Transverse colon (tissue), 4 donors: Measurements from ENCODE around the gene RPIA. TPM values are rescaled to one million over a fixed set of nuclear protein-coding genes. Genes with fewer than 3 reads are reported as not detected.

Source experiments
- DNase-seq: peaks from one replicate; pipeline ENCODE4 v3.0.0-alpha.2; 2019
- H3K27ac ChIP-seq, 4 donors: fragments of 200-600 bp; sonication (generic); 2 replicates each; pipeline ENCODE4 v1.5.1; 2016 to 2018; ENCODE audit warnings: inconsistent platforms in 4 of 4
- H3K27me3 ChIP-seq: fragments of 200-600 bp; sonication (generic); 2 replicates; pipeline ENCODE4 v1.5.1; 2017; ENCODE audit warnings: inconsistent platforms
- H3K36me3 ChIP-seq, 4 donors: fragments of 200-600 bp; sonication (generic); 2 replicates each; pipeline ENCODE4 v1.5.1; 2017 to 2019; ENCODE audit warnings: inconsistent platforms in 4 of 4
- H3K4me1 ChIP-seq, 4 donors: fragments of 200-600 bp; sonication (generic); 2 replicates each; pipeline ENCODE4 v1.5.1; 2017 to 2020; ENCODE audit warnings: inconsistent platforms in 4 of 4
- H3K4me3 ChIP-seq, 4 donors: fragments of 200-600 bp; sonication (generic); 1 replicate in 1 of 4; 2 replicates in 3 of 4; pipeline versions ENCODE4 v1.5.1 to v1.6.1; 2017 to 2019; ENCODE audit warnings: inconsistent platforms in 4 of 4
- H3K9me3 ChIP-seq, 2 donors: fragments of 200-600 bp; sonication (generic); 2 replicates each; pipeline ENCODE4 v1.5.1; 2017 to 2019; ENCODE audit warnings: inconsistent platforms in 2 of 2
- EP300 ChIP-seq: sonication (generic); formaldehyde crosslinking; IDR thresholded peaks from one replicate; pipeline ENCODE4 v1.6.1; 2017; ENCODE audit warnings: antibody characterized with exemption, low read depth
- POLR2A ChIP-seq: fragments of 450-650 bp; IDR thresholded peaks from one replicate; pipeline ENCODE4 v1.6.1; 2016; ENCODE audit warnings: antibody characterized with exemption, mild to moderate bottlenecking, moderate library complexity
- POLR2AphosphoS5 ChIP-seq, 3 donors: sonication (generic); formaldehyde crosslinking; IDR thresholded peaks; one replicate each; pipeline ENCODE4 v1.6.1; 2016; ENCODE audit warnings: antibody characterized with exemption in 3 of 3
- WGBS, 2 donors: methylation state at CpG; one replicate each; pipeline ENCODE4 v1.1.5; 2018; ENCODE audit warnings: low coverage in 1 of 2; 5-methylcytosine and 5-hydroxymethylcytosine counted together
- in situ Hi-C, 4 donors: fragments of 200-750 bp; cut with MboI; loops; one replicate each; pipeline versions ENCODE4 v1.15.0 to v1.15.1; 2017; ENCODE audit warnings: low sequenced_read_pairs in 3 of 4, low pct_ligation_motif_present in 1 of 4, low pct_unique_long_range_greater_than_20kb in 1 of 4
- intact Hi-C: fragments of 100-400 bp; cut with DNase I; formaldehyde crosslinking; loops from one replicate; pipeline ENCODE4 v1.15.1; 2023; ENCODE audit warnings: low total_unique reads
- total RNA-seq, 4 donors: library from RNA; depleted of rRNA; stranded (reverse); fragments of >200 nt; gene quantifications; one replicate each; pipeline ENCODE4 v1.1.0, GENCODE V29; 2016
- TF ChIP-seq, protein P1 (sequence below), 5 experiments: fragments of 200-600 bp in 3 of 5; fragments of 450-650 bp in 2 of 5; sonication (generic) in 3 of 5; IDR thresholded peaks; 1 replicate in 2 of 5; 2 replicates in 3 of 5; pipeline ENCODE4 v1.5.1; 2016 to 2017; ENCODE audit warnings: antibody characterized with exemption in 5 of 5, inconsistent platforms in 3 of 5, mild to moderate bottlenecking in 2 of 5, moderate library complexity in 1 of 5

Gene RPIA
- total RNA-seq, 4 donors from 2014 or later: 2.2 to 20.8 (median 9.7) TPM

DNA sequence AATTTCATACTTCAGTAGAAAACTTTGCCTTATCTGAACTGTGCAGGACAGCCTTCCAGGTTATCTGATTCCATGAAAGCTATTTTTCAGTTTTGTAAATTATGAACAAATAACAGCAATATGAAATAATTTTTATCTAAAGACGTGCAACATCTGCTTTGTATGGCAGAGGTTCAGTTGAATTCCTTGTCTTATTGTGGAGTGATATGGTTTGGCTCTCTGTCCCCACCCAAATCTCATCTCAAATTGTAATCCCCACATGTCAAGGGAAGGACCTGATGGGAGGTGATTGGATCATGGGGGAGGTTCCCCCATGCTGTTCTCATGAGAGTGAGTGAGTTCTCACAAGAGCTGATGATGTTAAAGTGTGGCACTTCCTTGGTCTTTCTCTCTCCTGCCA lies 18.1 kb upstream of the RPIA start:
- TF ChIP-seq POLR2A: no peak
- TF ChIP-seq, protein P1, sequence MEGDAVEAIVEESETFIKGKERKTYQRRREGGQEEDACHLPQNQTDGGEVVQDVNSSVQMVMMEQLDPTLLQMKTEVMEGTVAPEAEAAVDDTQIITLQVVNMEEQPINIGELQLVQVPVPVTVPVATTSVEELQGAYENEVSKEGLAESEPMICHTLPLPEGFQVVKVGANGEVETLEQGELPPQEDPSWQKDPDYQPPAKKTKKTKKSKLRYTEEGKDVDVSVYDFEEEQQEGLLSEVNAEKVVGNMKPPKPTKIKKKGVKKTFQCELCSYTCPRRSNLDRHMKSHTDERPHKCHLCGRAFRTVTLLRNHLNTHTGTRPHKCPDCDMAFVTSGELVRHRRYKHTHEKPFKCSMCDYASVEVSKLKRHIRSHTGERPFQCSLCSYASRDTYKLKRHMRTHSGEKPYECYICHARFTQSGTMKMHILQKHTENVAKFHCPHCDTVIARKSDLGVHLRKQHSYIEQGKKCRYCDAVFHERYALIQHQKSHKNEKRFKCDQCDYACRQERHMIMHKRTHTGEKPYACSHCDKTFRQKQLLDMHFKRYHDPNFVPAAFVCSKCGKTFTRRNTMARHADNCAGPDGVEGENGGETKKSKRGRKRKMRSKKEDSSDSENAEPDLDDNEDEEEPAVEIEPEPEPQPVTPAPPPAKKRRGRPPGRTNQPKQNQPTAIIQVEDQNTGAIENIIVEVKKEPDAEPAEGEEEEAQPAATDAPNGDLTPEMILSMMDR (IDR thresholded peaks at IDR 0.05): no peak
- DNase-seq: no peak
- no peak overlapping the region for H3K4me3 ChIP-seq
- no peaks in the 10 kb centered on the region for H3K9me3 ChIP-seq
- H3K4me1 ChIP-seq: peaks cover 0 to 5% (median 0%) of the 10 kb centered on the region in 4 donors
- no peaks in the 10 kb centered on the region for H3K27me3 ChIP-seq
- 55 to 70% methylated on average over 1 of the region's 1 CpG for WGBS, 2 donors
- in situ Hi-C loops: loop anchor here in 1 of 4 donors (5.0 kb wide), 1 partner anchor 81 kb away; no protein-coding TSS in a partner anchor
- no peaks in the 10 kb centered on the region for H3K36me3 ChIP-seq
- H3K27ac ChIP-seq: no peak overlapping the region
- intact Hi-C loops: no loop called here

DNA sequence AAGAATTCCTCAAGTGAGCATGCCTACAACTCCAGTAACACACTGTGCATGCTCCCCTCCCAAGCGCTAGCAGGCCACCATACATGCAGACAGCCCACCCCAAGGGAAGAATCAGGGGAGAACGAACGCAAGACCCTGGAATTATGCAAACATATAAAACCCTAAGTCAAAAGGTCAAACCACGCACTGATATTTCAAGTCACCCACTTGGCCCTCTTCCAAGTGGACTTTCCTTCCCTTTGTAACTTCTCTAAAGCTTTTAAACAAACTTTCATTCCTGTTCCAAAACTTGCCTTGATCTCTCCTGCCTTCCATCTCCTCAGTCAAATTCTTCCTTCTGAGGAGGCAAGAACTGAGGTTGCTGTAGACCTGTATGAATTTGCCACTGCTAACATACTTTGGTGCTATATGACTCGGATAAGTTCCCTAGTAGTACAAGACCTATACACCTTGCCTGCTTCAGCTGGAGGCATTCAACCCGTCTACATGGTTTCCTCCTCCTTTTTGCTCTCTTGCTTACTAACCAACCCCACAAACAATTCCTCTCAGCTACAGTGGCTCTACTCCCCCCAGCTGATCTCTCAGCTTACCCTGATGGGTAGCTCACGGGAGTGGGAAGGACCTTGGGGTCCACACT lies 11.1 kb upstream of the RPIA start:
- DNase-seq: no peak
- Histone ChIP-seq H3K27ac (no peak overlapping the region), H3K9me3 (no peaks in the 10 kb centered on the region), H3K4me1 (no peaks in the 10 kb centered on the region), H3K36me3 (no peaks in the 10 kb centered on the region), H3K27me3 (no peaks in the 10 kb centered on the region), H3K4me3 (no peak overlapping the region)
- 20 to 72% methylated on average over 1 to 7 of the region's 7 CpGs for WGBS, 2 donors
- in situ Hi-C loops: no loop called here
- TF ChIP-seq, protein P1 (IDR thresholded peaks at IDR 0.05): no peak
- no peak for TF ChIP-seq EP300
- TF ChIP-seq POLR2A: no peak
- intact Hi-C loops: no loop called here

DNA sequence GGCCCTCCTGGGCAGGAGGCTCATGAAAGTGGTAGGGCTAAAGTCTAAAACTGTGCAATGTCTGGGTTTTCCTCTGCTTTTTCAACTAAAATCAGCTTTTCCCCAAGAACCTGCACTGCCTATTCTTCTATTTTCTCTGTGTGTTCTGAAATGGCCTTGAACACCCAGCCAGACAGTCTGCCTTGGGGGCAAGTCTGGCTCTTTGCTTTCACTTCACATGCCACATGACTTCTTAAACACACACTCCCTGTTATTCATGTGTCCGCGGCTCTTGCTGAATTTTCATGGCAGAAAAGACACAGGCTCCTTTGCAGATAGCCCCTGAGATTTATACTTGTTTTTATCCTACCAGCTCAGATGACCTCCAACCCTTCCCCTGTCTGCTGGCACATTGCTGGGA lies 10.6 kb upstream of the RPIA start:
- TF ChIP-seq EP300 (no peak), POLR2A (no peak), POLR2AphosphoS5 (IDR thresholded peaks at IDR 0.05) (no peak)
- TF ChIP-seq, protein P1 (IDR thresholded peaks at IDR 0.05): no peak

DNA sequence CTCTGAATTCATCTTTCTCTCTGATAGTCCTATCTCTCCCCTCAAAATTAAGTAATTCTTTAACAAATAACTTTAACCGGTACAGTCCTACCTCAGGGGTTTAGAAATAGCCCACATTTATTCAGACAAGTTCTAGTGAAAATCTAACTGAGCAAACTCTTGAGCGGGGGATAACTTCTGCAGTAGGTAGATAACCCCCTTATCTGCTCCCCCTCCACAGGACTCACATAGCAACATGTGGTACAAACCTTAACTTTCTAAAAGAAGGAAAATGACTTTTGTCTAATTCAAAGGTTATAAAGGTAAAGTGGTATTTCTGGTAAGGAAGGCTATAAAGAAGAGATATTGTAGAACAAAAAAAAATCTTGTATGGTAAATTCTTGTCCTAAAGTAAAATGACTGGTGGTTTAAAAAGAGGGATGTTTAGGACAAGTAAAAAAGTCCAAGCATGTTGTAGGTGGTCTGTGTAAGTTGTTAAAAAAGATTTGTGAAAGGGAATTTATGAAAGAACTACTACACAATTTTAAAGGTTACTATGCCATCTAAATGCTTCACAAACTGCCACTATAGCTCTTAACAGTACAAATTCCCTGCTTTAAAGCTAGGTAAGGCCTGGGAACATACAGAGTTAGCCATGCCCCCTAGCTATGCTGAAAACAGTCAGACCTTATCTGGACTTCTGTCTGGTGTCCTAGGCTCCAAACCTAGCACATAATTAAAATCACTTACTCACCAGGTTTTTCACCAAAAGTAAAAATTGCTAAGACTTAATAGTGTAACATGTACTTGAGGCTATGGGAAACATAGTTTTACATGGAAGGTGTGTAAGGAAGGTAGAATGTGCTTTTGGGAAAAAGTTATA lies 8.1 kb upstream of the RPIA start:
- H3K36me3 ChIP-seq: no peaks in the 10 kb centered on the region
- TF ChIP-seq EP300 (no peak), POLR2AphosphoS5 (IDR thresholded peaks at IDR 0.05) (no peak), POLR2A (no peak)
- TF ChIP-seq, protein P1 (IDR thresholded peaks at IDR 0.05): no peak
- no peaks in the 10 kb centered on the region for H3K9me3 ChIP-seq
- WGBS, 2 donors: 48% methylated on average over 2 of the region's 2 CpGs; no CpG with 5 or more reads in 1 of the 2 donors
- H3K27ac ChIP-seq: no peak overlapping the region
- in situ Hi-C loops: no loop called here
- DNase-seq: no peak
- intact Hi-C loops: no loop called here
- H3K4me1 ChIP-seq: peaks cover 0 to 3% (median 0%) of the 10 kb centered on the region in 4 donors
- no peak overlapping the region for H3K4me3 ChIP-seq
- no peaks in the 10 kb centered on the region for H3K27me3 ChIP-seq

More for the DNA sequence above, 10.6 kb upstream of the RPIA start:
- H3K9me3 ChIP-seq: no peaks in the 10 kb centered on the region
- H3K4me3 ChIP-seq: no peak overlapping the region
- WGBS, 2 donors: 94 to 98% methylated on average over 2 of the region's 2 CpGs
- no peak overlapping the region for H3K27ac ChIP-seq
- no peak for DNase-seq
- H3K36me3 ChIP-seq: no peaks in the 10 kb centered on the region
- in situ Hi-C loops: no loop called here
- H3K4me1 ChIP-seq: no peaks in the 10 kb centered on the region
- intact Hi-C loops: no loop called here
- no peaks in the 10 kb centered on the region for H3K27me3 ChIP-seq
